Thyroid gland (tissue), 4 donors: ENCODE results near the gene RFX2. TPM values are rescaled to one million over a fixed set of nuclear protein-coding genes. Genes with fewer than 3 reads are reported as not detected.

Source experiments
- DNase-seq, 2 donors: peaks; one replicate each; pipeline ENCODE4 v3.0.0-alpha.2; 2019
- H3K27ac ChIP-seq, 3 donors: fragments of 200-600 bp; sonication (generic); 1 replicate in 2 of 3; 2 replicates in 1 of 3; pipeline ENCODE4 v1.5.1; 2016 to 2019; ENCODE audit warnings: mild to moderate bottlenecking in 1 of 3, moderate library complexity in 1 of 3
- H3K27me3 ChIP-seq: fragments of 200-600 bp; sonication (generic); one replicate; pipeline ENCODE4 v1.5.1; 2019
- H3K36me3 ChIP-seq, 2 donors: fragments of 200-600 bp; sonication (generic); one replicate each; pipeline ENCODE4 v1.5.1; 2016 to 2019
- H3K4me1 ChIP-seq, 2 donors: fragments of 200-600 bp; sonication (generic); one replicate each; pipeline ENCODE4 v1.5.1; 2017 to 2019
- H3K4me3 ChIP-seq, 3 donors: fragments of 200-600 bp; sonication (generic); replicated peaks in 1 of 3; 1 replicate in 2 of 3; 2 replicates in 1 of 3; pipeline ENCODE4 v1.5.1; 2016; ENCODE audit warnings: mild to moderate bottlenecking in 1 of 3
- H3K9me3 ChIP-seq: fragments of 200-600 bp; sonication (generic); one replicate; pipeline ENCODE4 v1.5.1; 2017
- POLR2A ChIP-seq, 2 donors: fragments of 450-650 bp; IDR thresholded peaks; one replicate each; pipeline ENCODE4 v1.6.1; 2017; ENCODE audit warnings: antibody characterized with exemption in 2 of 2, mild to moderate bottlenecking in 2 of 2, moderate library complexity in 1 of 2
- WGBS, 2 donors: methylation state at CpG; one replicate each; pipeline ENCODE4 v1.1.5; 2017; 5-methylcytosine and 5-hydroxymethylcytosine counted together
- intact Hi-C: fragments of 100-400 bp; cut with DNase I; formaldehyde crosslinking; loops from one replicate; pipeline ENCODE4 v1.15.1; 2023
- total RNA-seq, 4 donors: library from RNA; depleted of rRNA; stranded (reverse); fragments of >200 nt; gene quantifications; one replicate each; pipeline ENCODE4 v1.2.3, GENCODE V29; 2016
- TF ChIP-seq, protein P1 (sequence below), 6 experiments: fragments of 200-600 bp in 3 of 6; fragments of 450-650 bp in 3 of 6; sonication (generic) in 3 of 6; IDR thresholded peaks; one replicate each; pipeline ENCODE4 v1.5.1; 2016 to 2019; ENCODE audit warnings: antibody characterized with exemption in 6 of 6, mild to moderate bottlenecking in 2 of 6, inconsistent platforms in 1 of 6, moderate library complexity in 1 of 6

The RFX2 gene
- total RNA-seq, 4 donors from 2014 or later = 4.1 to 10.6 (median 7.7) TPM

DNA sequence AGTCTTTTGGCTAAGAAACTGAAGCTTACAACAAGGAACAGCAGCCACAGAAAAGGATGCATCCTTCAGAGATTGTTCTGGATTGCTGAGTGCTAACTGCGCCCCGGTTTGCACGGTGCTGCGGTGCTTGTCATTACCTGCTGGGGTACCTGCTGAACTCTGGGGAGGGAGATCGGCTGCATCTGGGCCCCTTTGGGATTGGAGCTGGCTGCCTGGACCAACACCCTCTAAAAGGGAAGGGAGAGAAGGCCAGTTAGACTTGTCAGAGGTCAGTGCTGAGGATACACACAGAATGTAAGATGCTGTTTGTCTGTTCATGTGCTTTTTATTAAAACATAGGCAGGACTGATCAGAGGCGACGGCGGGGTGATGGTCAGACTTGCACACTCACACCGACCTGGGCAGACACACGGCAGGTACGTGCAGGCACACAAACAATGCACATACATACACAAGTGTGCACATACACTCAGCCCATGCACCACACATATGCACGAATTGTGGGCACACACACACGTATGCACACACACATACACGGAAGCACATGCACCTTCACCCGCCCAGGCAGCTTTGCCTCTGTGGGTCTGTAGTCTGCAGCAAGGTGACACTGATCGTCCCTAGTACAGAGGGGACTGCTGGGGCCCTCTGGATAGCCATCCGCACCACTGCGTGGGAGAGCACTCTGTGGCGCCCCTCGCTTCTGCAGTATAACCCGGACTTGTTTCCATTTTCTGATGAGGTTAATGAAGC lies 66.1 kb downstream of the RFX2 start:
- Histone ChIP-seq H3K27ac (no peak overlapping the region), H3K4me3 (no peak overlapping the region), H3K36me3 (no peaks in the 10 kb centered on the region), H3K27me3 (no peaks in the 10 kb centered on the region), H3K4me1 (peaks cover 6 to 15% of the 10 kb centered on the region in 2 donors), H3K9me3 (no peaks in the 10 kb centered on the region)
- WGBS, 2 donors = 88 to 94% methylated on average over 21 of the region's 21 CpGs
- DNase-seq = no peak
- TF ChIP-seq POLR2A (IDR thresholded peaks at IDR 0.05) = no peak
- TF ChIP-seq, protein P1, sequence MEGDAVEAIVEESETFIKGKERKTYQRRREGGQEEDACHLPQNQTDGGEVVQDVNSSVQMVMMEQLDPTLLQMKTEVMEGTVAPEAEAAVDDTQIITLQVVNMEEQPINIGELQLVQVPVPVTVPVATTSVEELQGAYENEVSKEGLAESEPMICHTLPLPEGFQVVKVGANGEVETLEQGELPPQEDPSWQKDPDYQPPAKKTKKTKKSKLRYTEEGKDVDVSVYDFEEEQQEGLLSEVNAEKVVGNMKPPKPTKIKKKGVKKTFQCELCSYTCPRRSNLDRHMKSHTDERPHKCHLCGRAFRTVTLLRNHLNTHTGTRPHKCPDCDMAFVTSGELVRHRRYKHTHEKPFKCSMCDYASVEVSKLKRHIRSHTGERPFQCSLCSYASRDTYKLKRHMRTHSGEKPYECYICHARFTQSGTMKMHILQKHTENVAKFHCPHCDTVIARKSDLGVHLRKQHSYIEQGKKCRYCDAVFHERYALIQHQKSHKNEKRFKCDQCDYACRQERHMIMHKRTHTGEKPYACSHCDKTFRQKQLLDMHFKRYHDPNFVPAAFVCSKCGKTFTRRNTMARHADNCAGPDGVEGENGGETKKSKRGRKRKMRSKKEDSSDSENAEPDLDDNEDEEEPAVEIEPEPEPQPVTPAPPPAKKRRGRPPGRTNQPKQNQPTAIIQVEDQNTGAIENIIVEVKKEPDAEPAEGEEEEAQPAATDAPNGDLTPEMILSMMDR (IDR thresholded peaks at IDR 0.05) = no peak
- intact Hi-C loops = loop anchor here (10.0 kb wide), 1 partner anchor 251 kb away; no protein-coding TSS in a partner anchor

DNA sequence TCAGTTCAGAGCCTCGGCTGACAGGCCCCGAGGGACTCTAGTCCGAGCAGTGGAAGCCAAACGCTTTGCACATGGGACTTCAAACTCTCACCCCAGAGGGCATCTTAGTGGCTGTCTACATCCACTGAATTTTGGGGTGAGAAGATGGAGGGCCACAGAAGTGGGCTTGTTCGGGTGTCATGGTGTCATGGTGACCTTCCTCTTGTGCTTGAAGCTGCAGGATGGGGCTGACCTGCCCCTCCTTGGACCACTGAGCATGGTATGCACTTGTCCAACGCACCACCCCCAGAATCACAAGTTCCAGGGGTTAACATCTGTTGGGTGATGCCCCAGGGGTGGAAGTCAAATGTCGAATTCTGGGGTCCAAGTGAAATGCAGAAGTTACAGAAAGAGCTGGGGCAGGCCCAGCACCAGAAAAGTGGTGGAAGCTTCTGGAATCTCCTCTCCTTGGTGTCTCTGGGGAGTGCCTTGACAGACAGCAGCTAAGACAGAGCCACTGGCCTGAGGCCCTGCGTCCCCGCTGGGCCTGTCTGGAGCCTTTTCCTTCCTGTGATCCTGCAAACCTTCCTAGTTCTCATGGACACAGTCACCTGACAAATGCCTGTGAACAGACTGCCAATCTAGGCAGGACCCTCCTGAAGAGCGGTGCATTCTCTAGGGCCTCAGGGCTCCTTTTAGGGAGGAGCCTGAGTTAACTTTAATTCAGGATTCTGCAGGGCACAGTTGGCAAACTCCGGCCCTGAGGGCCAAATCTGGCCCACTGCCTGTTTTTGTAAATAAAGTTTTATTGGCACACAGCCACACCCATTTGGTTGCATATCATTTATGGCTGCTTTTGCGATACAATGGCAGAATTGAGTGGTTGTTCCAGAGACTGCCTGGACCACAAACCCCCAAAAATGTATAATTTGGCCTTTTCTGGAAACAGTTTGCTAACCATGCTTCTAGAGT lies 67.2 kb downstream of the RFX2 start:
- no peak overlapping the region for H3K27ac ChIP-seq
- no peak for DNase-seq
- TF ChIP-seq, protein P1 (IDR thresholded peaks at IDR 0.05) = no peak
- no peak for TF ChIP-seq POLR2A (IDR thresholded peaks at IDR 0.05)
- intact Hi-C loops = loop anchor here (10.0 kb wide), 1 partner anchor 252 kb away; no protein-coding TSS in a partner anchor
- 89 to 93% methylated on average over 8 to 12 of the region's 12 CpGs for WGBS, 2 donors
- no peaks in the 10 kb centered on the region for H3K27me3 ChIP-seq
- H3K4me1 ChIP-seq = peaks cover 0 to 4% of the 10 kb centered on the region in 2 donors
- H3K9me3 ChIP-seq = no peaks in the 10 kb centered on the region
- no peak overlapping the region for H3K4me3 ChIP-seq
- no peaks in the 10 kb centered on the region for H3K36me3 ChIP-seq

DNA sequence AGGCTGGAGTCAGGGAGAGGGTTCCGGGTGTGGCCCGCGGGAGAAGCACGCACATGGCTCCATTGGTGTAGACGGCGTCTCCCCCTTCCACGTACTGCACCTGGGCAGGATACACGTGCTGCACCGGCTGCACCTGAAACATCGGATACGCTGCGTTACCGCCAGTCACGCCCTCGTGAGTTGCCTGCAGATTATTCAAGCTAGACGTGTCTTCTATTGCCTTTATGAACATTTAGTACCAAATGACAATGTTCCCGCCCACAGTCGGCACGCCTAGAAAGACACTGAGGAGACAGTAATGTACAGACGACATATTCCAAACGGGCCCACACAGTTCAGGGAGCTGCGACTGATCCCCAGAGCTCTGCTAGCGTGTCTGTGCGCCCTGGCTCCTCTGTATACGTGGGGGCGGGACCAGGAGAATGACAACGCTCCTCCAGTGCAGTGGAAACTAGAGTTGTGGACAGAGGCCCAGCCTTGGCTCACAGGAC lies 68.3 kb downstream of the RFX2 start:
- DNase-seq = no peak
- 91 to 95% methylated on average over 27 of the region's 27 CpGs for WGBS, 2 donors
- Histone ChIP-seq H3K9me3 (no peaks in the 10 kb centered on the region), H3K4me1 (no peaks in the 10 kb centered on the region), H3K27ac (no peak overlapping the region), H3K4me3 (no peak overlapping the region), H3K36me3 (no peaks in the 10 kb centered on the region), H3K27me3 (no peaks in the 10 kb centered on the region)
- intact Hi-C loops = loop anchor here (10.0 kb wide), 1 partner anchor 253 kb away; no protein-coding TSS in a partner anchor
- TF ChIP-seq, protein P1 (IDR thresholded peaks at IDR 0.05) = no peak
- no peak for TF ChIP-seq POLR2A (IDR thresholded peaks at IDR 0.05)

DNA sequence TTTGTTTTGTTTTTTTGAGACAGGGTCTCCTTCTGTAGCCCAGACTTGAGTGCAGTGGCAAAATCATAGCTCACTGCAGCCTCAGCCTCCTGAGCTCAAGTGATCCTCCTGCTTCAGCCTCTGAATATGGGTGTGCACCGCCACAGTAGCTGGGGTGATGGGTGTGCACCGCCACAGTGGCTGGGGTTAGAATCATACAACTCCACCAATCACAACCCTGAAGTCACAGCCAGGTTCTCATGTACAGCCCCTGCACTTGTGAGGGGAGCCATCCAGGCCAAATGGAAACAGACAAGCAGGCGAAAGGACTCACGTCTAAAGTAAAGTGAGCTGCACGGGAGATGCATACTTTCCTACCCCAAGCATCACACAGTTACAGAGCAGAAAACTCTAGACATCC lies 69.2 kb downstream of the RFX2 start:
- no peaks in the 10 kb centered on the region for H3K36me3 ChIP-seq
- intact Hi-C loops = loop anchor here (10.0 kb wide), 1 partner anchor 254 kb away; no protein-coding TSS in a partner anchor
- TF ChIP-seq POLR2A (IDR thresholded peaks at IDR 0.05) = no peak
- TF ChIP-seq, protein P1 (IDR thresholded peaks at IDR 0.05) = no peak
- no peaks in the 10 kb centered on the region for H3K27me3 ChIP-seq
- no peaks in the 10 kb centered on the region for H3K9me3 ChIP-seq
- H3K27ac ChIP-seq = no peak overlapping the region
- H3K4me3 ChIP-seq = no peak overlapping the region
- no peak for DNase-seq
- H3K4me1 ChIP-seq = no peaks in the 10 kb centered on the region
- WGBS, 2 donors = 95 to 96% methylated on average over 5 of the region's 5 CpGs
